ENCODE measurements around the gene DLX2.
"Not testable (repeated sequence)": the region's sequence is repeated elsewhere in the genome, so short reads cannot be mapped to it uniquely, and the experiment has no call there.

The DLX2 gene

DNA sequence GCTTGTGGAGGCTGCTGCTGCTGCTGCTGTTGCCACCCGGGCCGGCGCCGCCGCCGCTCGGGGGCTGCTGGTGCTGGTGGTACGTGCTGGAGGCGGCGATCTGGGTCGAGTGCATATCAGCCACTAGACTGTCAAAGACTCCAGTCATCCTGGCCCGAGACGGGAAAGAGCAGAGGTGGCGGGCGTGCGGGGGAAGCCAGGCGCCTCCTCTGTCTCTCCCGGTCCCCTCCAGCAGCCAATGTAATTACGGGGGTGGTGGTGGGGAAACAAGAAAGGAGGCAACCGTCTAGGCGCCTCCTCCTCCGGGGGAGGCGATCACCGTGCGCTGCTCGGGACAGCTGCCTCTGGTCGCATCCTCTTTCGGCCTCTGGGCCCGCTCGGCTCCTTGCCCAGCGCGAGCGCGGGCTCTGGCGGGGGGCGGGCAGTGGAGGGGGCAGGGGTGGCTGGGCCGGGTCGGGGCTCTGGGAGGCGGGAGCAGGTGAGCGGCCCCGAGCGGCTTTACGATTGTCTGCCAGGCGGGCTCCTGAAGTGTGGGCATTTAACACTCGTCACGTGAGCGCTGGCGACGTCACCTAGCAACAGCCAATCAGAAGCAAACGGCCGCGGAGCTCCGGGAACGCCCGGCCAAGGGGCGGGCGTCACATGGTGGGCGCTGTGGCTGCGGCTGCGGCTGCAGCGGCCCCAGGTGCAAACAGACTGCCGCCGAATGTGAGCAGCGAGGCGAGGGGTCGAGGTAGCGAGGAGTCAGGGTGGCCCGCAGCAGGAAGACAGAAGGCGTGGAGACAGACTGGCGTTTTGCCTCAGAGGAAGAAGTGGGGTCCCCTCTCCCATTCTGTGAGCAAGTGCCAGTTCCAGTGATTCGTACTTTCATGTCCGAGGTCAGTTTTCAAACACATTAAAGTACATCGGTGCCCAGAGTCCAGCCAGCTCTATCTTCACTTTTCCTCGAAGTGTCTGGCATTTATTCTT is at the start of gene DLX2:
DLX2 (minus strand) TSS at position 510 of the 969 bp plus-strand sequence; CDS start at position 148, 362 bp downstream.
- DNase-seq (ENCODE audit: low read depth) = peak; percentile 58

- no peak for DNase-seq (ENCODE audit: low read depth)
These were observed 45.4 kb upstream of the DLX2 start for GRCh38 chr2:172147944-172148650.

- DNase-seq (ENCODE audit: low read depth) = no peak
These were observed 41.1 kb upstream of the DLX2 start for GRCh38 chr2:172143817-172144216.

DNA sequence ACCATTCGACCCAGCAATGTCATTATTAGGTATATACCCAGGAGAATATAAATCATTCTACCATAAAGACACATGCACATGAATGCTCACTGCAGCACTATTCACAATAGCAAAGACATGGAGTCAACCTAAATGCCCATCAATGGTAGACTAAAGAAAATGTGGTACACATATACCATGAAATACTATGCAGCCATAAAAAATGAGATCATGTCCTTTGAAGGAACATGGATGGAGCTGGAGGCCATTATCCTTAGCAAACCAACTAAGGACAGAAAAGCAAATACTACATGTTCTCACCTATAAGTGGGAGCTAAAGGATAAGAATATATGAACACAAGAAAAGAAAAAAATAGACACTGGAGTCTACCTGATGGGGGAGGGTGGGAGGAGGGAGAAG is 36.0 kb upstream of the DLX2 start:
- DNase-seq (ENCODE audit: low read depth) = not testable (repeated sequence)

- no peak for DNase-seq (ENCODE audit: low read depth)
These were observed 35.2 kb upstream of the DLX2 start for GRCh38 chr2:172137943-172138342.

- DNase-seq (ENCODE audit: low read depth) = no peak
These were observed 34.4 kb upstream of the DLX2 start for GRCh38 chr2:172137109-172137508.

- no peak for DNase-seq (ENCODE audit: low read depth)
These were observed 32.7 kb upstream of the DLX2 start for GRCh38 chr2:172135446-172135845.

GRCh38 chr2:172134270-172134669 is 31.6 kb upstream of the DLX2 start:
- no peak for DNase-seq (ENCODE audit: low read depth)

DNA sequence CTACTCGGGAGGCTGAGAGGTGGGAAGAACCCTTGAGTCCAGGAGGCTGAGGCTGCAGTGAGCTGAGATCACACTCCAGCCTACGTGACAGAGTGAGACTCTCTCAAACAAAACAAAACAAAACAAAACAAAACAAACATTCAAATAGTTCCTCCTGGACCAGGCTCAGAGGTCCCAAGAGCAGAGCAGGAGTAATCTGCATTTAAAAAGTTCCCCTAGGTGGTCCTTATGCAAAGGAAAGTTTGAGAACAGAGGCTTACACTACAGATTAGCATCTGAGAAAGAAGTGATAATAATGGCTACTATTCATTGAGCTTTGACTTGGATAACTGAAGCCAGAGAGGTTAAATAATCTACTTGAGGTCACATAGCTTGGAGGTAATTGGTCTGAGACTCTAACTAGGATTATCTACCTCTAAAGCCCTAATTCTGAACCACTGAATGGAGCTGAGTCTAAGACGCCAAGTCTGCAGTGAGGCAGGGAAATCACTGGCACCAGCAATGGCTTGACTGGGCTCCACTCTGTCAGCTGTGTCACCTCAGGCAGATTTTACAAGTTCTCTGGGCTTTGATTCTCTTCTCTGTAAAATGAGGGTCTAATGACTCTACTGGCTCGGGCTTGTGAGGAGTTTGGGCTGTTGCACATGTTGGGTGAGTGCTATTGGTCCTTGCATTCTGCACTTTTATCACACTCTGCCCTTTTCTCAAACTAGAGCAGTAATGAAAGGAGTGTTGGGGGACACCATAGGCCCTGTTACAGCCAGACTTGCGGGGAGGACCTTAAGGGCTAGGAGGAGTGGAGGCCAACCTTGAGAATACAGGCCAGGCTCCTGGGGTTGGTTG is 29.2 kb upstream of the DLX2 start:
- DNase-seq (ENCODE audit: low read depth) = no peak

GRCh38 chr2:172129404-172129803 is 26.7 kb upstream of the DLX2 start:
- no peak for DNase-seq (ENCODE audit: low read depth)

DNA sequence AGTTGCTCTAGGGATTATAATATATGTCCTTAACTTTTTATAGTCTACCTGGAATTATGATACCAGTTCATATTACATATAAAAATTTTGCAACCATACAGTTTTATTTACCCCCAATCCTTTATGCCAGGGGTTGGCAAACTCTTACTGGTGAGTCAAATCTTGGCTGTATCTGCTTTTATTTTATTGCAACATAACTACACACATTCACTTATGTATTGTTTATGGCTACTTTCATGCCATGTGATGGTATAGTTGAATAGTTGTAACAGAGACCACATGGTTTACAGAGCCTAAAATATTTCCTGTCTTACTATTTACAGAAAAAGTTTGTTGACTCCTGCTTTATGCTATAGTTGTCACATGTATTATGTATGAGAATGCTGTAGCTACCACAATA is 25.8 kb upstream of the DLX2 start:
- DNase-seq (ENCODE audit: low read depth) = no peak

DNA sequence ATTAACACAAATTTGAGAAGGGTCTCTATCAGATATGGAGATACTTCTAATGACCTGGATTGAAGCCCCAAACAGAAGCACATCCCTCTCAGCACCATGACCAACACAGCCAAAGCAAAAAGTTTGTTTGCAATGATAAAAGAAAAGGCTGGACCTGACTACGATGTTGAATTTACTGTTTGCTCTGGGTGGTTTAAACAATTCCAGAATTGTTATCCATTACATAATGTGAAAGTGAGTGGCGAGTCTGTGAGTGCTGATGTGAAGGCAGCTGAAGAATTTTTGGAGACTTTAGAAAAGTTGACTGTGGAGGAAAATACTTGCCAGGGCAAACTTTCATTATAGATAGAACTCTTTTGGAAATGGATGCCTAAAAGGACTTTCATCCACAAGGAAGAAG is 17.4 kb upstream of the DLX2 start:
- no peak for DNase-seq (ENCODE audit: low read depth)

GRCh38 chr2:172119089-172119488 is 16.4 kb upstream of the DLX2 start:
- no peak for DNase-seq (ENCODE audit: low read depth)

DNA sequence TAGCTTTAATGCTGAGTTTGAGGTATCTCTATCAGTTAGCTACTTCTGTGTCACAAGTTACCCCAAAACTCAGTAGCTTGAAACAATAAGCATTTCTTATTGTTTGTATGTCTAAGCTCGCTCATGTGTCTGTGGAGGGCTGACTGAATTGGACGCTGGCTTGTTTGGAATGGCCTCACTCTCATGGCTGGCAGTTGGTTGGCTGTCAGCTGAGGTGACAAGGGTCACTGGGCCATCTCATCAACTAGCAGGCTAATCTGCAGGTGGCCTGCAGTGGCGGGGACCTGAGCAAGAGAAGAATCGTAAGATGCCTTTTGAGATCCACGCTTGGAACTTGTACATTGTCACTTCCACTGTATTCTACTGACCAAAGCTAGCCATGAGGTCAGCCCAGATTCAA is 13.4 kb upstream of the DLX2 start:
- DNase-seq (ENCODE audit: low read depth) = no peak

- DNase-seq (ENCODE audit: low read depth) = no peak
These were observed 11.9 kb upstream of the DLX2 start for GRCh38 chr2:172114579-172114978.

GRCh38 chr2:172114176-172114575 is 11.5 kb upstream of the DLX2 start:
- DNase-seq (ENCODE audit: low read depth) = not testable (repeated sequence)

DNA sequence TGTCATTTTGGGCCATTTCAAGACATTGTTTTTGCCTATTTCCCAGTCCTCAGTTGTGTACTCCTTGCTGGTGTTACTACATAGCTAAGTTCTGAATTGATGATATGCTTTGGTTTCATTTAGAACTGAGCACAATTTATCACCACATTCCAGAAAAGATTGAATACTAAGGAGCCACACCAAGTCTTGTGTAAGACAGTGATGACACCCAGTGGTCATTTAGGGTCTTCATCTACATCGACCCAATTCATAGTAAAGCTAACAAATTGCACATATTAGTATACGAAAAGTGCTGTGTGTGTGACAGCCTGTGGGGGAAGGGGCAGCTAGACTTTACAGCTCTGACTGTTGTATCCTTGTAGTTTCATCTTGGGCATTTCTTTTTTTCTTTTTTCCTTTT is 10.9 kb upstream of the DLX2 start:
- DNase-seq (ENCODE audit: low read depth) = no peak

DNA sequence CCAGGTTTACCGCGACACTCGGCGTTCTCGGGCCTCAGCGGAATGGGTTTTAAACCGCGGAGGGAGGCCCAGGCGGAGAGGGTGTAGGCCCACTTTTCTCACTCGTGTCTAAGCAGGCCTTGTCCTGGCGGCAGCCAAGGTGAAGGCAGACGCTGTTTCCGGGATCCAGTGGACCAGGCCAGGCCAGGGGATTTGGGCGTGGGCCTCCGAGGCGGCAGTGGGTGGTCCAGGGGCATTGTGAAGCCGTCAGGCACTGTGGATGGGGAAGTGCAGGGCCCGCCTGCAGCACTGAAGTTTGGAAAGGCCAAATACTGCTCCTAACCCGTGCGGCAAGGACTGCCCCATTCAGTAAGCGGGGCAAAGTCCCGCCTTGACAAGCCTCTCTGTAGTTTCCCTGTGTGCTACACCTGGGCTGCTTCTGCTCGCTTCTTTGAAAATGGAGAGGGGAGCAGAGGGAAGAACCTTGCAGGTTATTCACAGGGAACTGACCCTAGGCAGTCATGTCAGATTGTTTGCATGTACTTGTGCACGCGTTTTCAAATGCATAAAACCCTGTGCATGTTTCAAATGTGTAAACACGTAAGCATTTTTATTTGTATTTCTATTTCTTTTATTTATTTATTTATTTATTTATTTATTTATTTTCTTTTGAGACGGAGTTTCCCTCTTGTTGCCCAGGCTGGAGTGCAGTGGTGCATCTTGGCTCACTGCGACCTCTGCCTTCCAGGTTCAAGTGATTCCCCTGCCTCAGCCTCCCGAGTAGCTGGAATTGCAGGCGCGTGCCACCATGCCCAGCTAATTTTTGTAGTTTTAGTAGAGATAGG is 7.5 kb upstream of the DLX2 start:
- DNase-seq (ENCODE audit: low read depth) = no peak

GRCh38 chr2:172109256-172109987 is 6.7 kb upstream of the DLX2 start:
- no peak for DNase-seq (ENCODE audit: low read depth)

DNA sequence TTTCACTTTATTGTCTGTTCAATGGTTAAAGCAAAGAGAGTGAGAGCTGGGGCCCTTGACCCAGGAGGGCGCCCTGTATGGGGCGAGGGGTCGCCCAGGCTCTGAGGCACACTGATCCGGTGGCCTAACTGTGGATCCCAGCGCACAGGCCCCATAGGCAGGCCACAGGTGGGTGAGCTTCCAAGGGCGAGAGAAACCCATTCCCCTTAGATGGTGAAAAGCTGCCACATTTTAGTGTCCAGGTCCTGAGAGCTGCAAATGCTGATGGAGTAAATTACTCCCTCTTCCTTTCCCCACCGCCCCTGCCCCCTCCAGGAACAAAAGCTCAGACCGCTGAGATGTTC is 5.9 kb upstream of the DLX2 start:
- no peak for DNase-seq (ENCODE audit: low read depth)

Measured in fibroblast of the conjunctiva (primary cell).